MG63 (cell line): ENCODE measurements around the gene JAML. TPM values are rescaled to one million over a fixed set of nuclear protein-coding genes. Genes with fewer than 3 reads are reported as not detected.

Experiments
- DNase-seq: peaks from one replicate; pipeline ENCODE4 v3.0.0-alpha.2; 2020
- H3K27me3 ChIP-seq: fragments of 250-450 bp; sonication (Bioruptor Pico); 2 replicates; pipeline ENCODE4 v1.5.1; 2020; ENCODE audit warnings: mild to moderate bottlenecking, moderate library complexity
- H3K36me3 ChIP-seq: fragments of 250-450 bp; sonication (Bioruptor Pico); 2 replicates; pipeline ENCODE4 v1.5.1; 2020; ENCODE audit warnings: mild to moderate bottlenecking, moderate library complexity
- H3K4me3 ChIP-seq: fragments of 250-450 bp; sonication (Bioruptor Pico); 2 replicates; pipeline ENCODE4 v1.5.1; 2020; ENCODE audit warnings: mild to moderate bottlenecking, moderate library complexity
- H3K9me3 ChIP-seq: fragments of 250-450 bp; sonication (Bioruptor Pico); 2 replicates; pipeline ENCODE4 v1.5.1; 2020; ENCODE audit warnings: mild to moderate bottlenecking, moderate library complexity
- total RNA-seq: library from RNA; depleted of rRNA; stranded (reverse); fragments of >200 nt; shearing (Covaris generic); gene quantifications from 2 replicates; pipeline ENCODE4 v1.2.3, GENCODE V29; 2014; ENCODE audit warnings: low replicate concordance

Gene JAML
- total RNA-seq, 1 experiment from 2014 or later, result not detected

GRCh38 chr11:118245936-118246562 lies 21.2 kb upstream of the JAML start:
- DNase-seq, result no peak
- Histone ChIP-seq H3K36me3 (no peaks in the 10 kb centered on the region), H3K27me3 (no peaks in the 10 kb centered on the region), H3K4me3 (no peak overlapping the region), H3K9me3 (no peaks in the 10 kb centered on the region)

- H3K27me3 ChIP-seq, result no peaks in the 10 kb centered on the region
- DNase-seq, result no peak
Observed at GRCh38 chr11:118243993-118244762, 19.4 kb upstream of the JAML start.

GRCh38 chr11:118243161-118243560 lies 18.4 kb upstream of the JAML start:
- H3K27me3 ChIP-seq, result no peaks in the 10 kb centered on the region
- no peaks in the 10 kb centered on the region for H3K36me3 ChIP-seq
- H3K4me3 ChIP-seq, result no peak overlapping the region
- DNase-seq, result no peak
- no peaks in the 10 kb centered on the region for H3K9me3 ChIP-seq

More at GRCh38 chr11:118243993-118244762, 19.4 kb upstream of the JAML start:
- no peak overlapping the region for H3K4me3 ChIP-seq
- no peaks in the 10 kb centered on the region for H3K36me3 ChIP-seq
- no peaks in the 10 kb centered on the region for H3K9me3 ChIP-seq

- Histone ChIP-seq H3K9me3 (no peaks in the 10 kb centered on the region), H3K36me3 (no peaks in the 10 kb centered on the region), H3K4me3 (no peak overlapping the region), H3K27me3 (no peaks in the 10 kb centered on the region)
- DNase-seq, result no peak
Observed at GRCh38 chr11:118241764-118242098, 16.9 kb upstream of the JAML start.

- no peaks in the 10 kb centered on the region for H3K36me3 ChIP-seq
- no peaks in the 10 kb centered on the region for H3K27me3 ChIP-seq
- H3K4me3 ChIP-seq, result no peak overlapping the region
- H3K9me3 ChIP-seq, result no peaks in the 10 kb centered on the region
- no peak for DNase-seq
Observed at GRCh38 chr11:118240999-118241763, 16.4 kb upstream of the JAML start.

- DNase-seq, result no peak
- H3K27me3 ChIP-seq, result no peaks in the 10 kb centered on the region
- H3K36me3 ChIP-seq, result no peaks in the 10 kb centered on the region
Observed at GRCh38 chr11:118239509-118240205, 14.8 kb upstream of the JAML start.

GRCh38 chr11:118238929-118239328 lies 14.1 kb upstream of the JAML start:
- Histone ChIP-seq H3K27me3 (no peaks in the 10 kb centered on the region), H3K4me3 (no peak overlapping the region), H3K9me3 (no peaks in the 10 kb centered on the region), H3K36me3 (no peaks in the 10 kb centered on the region)
- no peak for DNase-seq

More at GRCh38 chr11:118239509-118240205, 14.8 kb upstream of the JAML start:
- Histone ChIP-seq H3K9me3 (no peaks in the 10 kb centered on the region), H3K4me3 (no peak overlapping the region)

GRCh38 chr11:118238421-118238820 lies 13.6 kb upstream of the JAML start:
- no peaks in the 10 kb centered on the region for H3K9me3 ChIP-seq
- no peak for DNase-seq
- H3K36me3 ChIP-seq, result no peaks in the 10 kb centered on the region
- no peak overlapping the region for H3K4me3 ChIP-seq
- no peaks in the 10 kb centered on the region for H3K27me3 ChIP-seq

GRCh38 chr11:118236170-118236569 lies 11.4 kb upstream of the JAML start:
- no peak for DNase-seq
- Histone ChIP-seq H3K27me3 (no peaks in the 10 kb centered on the region), H3K36me3 (no peaks in the 10 kb centered on the region), H3K4me3 (no peak overlapping the region), H3K9me3 (no peaks in the 10 kb centered on the region)

- DNase-seq, result no peak
- Histone ChIP-seq H3K9me3 (no peaks in the 10 kb centered on the region), H3K36me3 (no peaks in the 10 kb centered on the region), H3K27me3 (no peaks in the 10 kb centered on the region), H3K4me3 (no peak overlapping the region)
Observed at GRCh38 chr11:118234833-118235232, 10.0 kb upstream of the JAML start.

- Histone ChIP-seq H3K9me3 (no peaks in the 10 kb centered on the region), H3K36me3 (no peaks in the 10 kb centered on the region)
Observed at GRCh38 chr11:118233850-118234249, 9.0 kb upstream of the JAML start.

GRCh38 chr11:118233377-118233776 lies 8.6 kb upstream of the JAML start:
- Histone ChIP-seq H3K36me3 (no peaks in the 10 kb centered on the region), H3K9me3 (no peaks in the 10 kb centered on the region), H3K27me3 (no peaks in the 10 kb centered on the region), H3K4me3 (no peak overlapping the region)
- no peak for DNase-seq

More at GRCh38 chr11:118233850-118234249, 9.0 kb upstream of the JAML start:
- DNase-seq, result no peak
- Histone ChIP-seq H3K4me3 (no peak overlapping the region), H3K27me3 (no peaks in the 10 kb centered on the region)

- no peak for DNase-seq
- no peaks in the 10 kb centered on the region for H3K9me3 ChIP-seq
- no peaks in the 10 kb centered on the region for H3K36me3 ChIP-seq
Observed at GRCh38 chr11:118232659-118233058, 7.8 kb upstream of the JAML start.

GRCh38 chr11:118231461-118231860 lies 6.7 kb upstream of the JAML start:
- Histone ChIP-seq H3K27me3 (no peaks in the 10 kb centered on the region), H3K9me3 (no peaks in the 10 kb centered on the region), H3K4me3 (no peak overlapping the region), H3K36me3 (no peaks in the 10 kb centered on the region)
- DNase-seq, result no peak

More at GRCh38 chr11:118232659-118233058, 7.8 kb upstream of the JAML start:
- H3K4me3 ChIP-seq, result no peak overlapping the region
- H3K27me3 ChIP-seq, result no peaks in the 10 kb centered on the region

GRCh38 chr11:118230088-118230487 lies 5.3 kb upstream of the JAML start:
- Histone ChIP-seq H3K4me3 (no peak overlapping the region), H3K9me3 (no peaks in the 10 kb centered on the region)
- DNase-seq, result no peak

GRCh38 chr11:118229274-118229847 lies 4.5 kb upstream of the JAML start:
- DNase-seq, result no peak
- H3K27me3 ChIP-seq, result no peaks in the 10 kb centered on the region
- H3K36me3 ChIP-seq, result no peaks in the 10 kb centered on the region
- no peak overlapping the region for H3K4me3 ChIP-seq
- no peaks in the 10 kb centered on the region for H3K9me3 ChIP-seq

More at GRCh38 chr11:118230088-118230487, 5.3 kb upstream of the JAML start:
- Histone ChIP-seq H3K36me3 (no peaks in the 10 kb centered on the region), H3K27me3 (no peaks in the 10 kb centered on the region)
